OCI-M2 (cell line): ENCODE data around the gene DEPDC1.
"Not testable (repeated sequence)": the region's sequence is repeated elsewhere in the genome, so short reads cannot be mapped to it uniquely, and the experiment has no call there.

Experiments
- DNase-seq: peaks from one replicate; lab custom pipeline; 2025; ENCODE audit not compliant: unreplicated experiment; lab: John Stamatoyannopoulos, UW

The DEPDC1 gene

DNA sequence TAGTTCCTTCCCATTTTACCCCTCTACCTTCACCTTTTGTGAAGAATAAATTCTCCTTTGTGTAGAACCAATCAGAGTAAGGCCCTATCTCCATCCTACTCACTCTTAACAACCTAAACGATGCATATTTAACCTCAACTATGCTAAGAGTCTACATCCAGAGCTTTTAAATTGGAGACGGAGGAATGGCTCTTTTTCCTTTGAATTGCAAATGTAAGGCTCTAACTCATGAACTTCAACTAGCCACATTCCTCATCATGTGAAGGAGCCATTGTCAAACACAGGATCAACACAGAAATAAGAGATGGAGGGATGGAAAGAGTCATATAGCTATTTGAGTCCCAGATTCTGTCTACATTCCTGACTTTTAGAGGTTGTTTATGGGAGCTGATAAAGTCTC lies 18.2 kb downstream of the DEPDC1 start:
- DNase-seq, result no peak

GRCh38 chr1:68476626-68477025 lies 20.3 kb downstream of the DEPDC1 start:
- not testable (repeated sequence) for DNase-seq

DNA sequence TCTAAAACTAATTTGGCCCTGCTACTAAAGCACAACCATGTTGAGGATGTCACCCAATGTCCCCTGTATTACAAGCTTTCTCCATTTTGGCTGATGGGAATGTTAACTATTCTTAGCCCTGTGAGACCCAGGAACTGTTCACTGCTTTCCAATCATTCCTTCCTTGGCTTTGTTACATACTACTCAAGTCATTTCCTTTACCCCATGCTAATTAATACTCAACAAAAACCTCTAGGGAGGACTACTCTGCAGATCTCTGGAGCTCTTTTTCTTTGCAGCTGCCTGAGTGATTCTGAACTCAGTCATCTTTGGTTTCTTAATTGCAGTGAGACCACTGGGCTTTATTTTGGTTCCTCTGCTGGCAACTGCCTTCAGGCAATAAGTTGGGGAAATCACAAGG lies 23.8 kb downstream of the DEPDC1 start:
- no peak for DNase-seq

- no peak for DNase-seq
These were observed 26.4 kb downstream of the DEPDC1 start for GRCh38 chr1:68470388-68470970.

GRCh38 chr1:68464891-68465290 lies 32.0 kb downstream of the DEPDC1 start:
- no peak for DNase-seq

GRCh38 chr1:68460935-68461334 lies 35.9 kb downstream of the DEPDC1 start:
- DNase-seq, result no peak

DNA sequence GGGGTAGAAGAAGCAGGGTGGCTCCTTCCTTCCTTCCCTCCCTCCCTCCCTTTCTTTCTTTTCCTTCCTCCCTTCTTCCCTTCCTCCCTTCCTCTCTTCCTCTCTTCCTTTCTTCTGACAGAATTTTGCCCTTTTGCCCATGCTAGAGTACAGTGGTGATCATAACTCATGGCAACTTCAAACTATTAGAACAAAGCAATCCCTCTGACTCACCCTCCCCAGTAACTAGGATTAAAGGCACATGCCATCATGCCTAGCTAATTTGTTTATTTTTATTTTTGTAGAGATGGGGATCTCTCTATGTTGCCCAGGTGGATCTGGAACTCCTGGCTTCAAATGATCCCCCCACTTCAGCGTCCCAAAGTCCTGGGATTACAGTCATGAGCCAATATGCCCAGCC lies 37.1 kb downstream of the DEPDC1 start:
- DNase-seq, result no peak

DNA sequence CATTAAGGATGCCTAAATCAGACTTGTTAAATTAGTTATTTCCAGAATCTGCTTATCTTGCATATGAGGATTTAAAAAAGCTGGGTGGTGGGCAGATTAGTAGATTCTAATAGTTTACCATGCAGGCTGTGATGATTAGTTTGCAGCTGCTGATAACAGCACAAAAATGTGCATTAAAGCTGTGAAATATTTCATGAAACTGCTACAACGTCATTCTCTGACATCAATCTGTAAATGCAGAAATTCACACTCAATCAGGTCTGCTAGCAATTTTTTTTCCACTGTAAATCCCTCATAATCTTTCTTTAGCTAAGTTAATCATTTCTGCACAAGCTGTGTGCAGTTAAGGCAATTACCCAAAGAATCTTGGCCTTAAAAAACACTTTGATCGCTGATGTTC lies 37.8 kb downstream of the DEPDC1 start:
- DNase-seq, result no peak

DNA sequence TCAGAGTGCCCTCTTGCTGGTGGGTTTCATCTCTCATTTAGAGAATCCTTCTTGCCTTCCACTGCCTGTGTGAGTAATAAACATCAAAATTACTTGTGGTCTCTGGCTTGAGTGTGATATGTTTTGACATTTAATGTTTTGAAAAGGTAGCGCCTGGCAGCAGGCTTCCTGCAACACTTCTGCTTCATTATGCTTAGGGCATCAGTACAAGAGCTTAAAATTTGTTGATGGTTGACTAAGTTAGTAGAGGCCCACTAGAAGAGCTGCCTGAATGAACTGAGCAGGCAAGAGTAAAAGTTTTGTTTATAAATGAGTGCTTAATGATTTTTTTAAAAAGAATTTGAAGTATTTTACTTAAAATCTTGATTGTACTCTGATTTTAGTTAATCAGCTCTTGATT lies 40.7 kb downstream of the DEPDC1 start:
- DNase-seq, result no peak

DNA sequence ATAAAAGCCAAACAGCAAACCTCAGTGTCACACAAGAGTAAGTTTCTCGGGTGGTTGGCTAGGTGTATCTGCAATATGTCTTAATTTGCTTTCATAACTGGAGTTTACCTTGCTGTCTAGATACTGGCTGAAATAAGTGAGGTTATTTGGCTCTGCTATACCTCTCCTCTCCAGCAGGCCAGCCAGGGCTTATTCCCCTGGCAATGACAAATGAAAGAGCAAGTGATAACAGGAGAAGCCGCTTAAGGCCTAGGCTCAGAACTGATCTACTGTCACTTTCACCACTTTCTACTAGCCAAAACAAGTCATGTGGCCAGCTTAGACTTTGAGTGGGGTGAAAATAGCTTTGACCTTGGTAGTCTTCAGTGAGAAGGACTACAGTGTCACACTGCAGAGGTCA lies 42.3 kb downstream of the DEPDC1 start:
- DNase-seq, result no peak

- no peak for DNase-seq
These were observed 43.7 kb downstream of the DEPDC1 start for GRCh38 chr1:68453060-68453670.

- DNase-seq, result no peak
These were observed 47.0 kb downstream of the DEPDC1 start, which contains the start of gene RPE65 for GRCh38 chr1:68449901-68450300. RPE65 (minus strand) TSS chr1:68449954; CDS start chr1:68449905, 49 bp downstream.

GRCh38 chr1:68448365-68448764 lies 48.5 kb downstream of the DEPDC1 start:
- no peak for DNase-seq

- DNase-seq, result no peak
These were observed 51.2 kb downstream of the DEPDC1 start for GRCh38 chr1:68445709-68446108.

DNA sequence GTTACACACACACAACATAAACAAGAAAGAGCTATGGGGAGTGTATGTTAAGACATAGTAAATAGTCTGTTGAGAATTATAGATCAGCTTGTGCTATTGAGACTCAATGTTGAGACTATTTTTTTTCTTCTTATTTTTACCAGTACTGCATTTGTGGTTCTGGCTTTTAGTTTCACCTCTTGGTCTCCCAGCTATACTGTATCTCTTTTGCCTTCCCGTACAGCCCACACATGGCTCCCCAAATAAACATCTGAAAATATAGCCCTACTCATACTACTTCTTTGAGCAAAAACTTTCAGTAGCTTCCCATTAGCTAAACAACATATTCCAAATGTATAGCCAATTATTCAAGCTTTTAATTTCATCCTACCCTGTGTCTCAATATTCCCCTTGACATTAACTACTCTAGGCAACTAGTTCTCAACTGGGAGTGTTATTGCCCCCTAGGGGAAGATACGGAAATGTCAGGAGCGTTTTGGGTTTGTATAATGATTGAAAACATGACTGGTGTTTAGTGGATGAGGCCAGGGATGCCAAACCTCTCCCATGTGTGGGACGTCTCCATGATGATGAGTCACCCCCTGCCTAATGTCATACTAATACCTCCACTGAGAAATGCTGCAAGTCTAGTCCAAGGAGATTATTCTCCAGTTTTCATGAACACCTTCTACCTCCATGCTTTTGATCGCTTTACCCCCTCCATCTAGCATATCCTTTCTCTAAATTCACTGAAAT lies 53.9 kb downstream of the DEPDC1 start:
- DNase-seq, result no peak

GRCh38 chr1:68442006-68442405 lies 54.9 kb downstream of the DEPDC1 start:
- no peak for DNase-seq

GRCh38 chr1:68438310-68438709 lies 58.6 kb downstream of the DEPDC1 start:
- no peak for DNase-seq

DNA sequence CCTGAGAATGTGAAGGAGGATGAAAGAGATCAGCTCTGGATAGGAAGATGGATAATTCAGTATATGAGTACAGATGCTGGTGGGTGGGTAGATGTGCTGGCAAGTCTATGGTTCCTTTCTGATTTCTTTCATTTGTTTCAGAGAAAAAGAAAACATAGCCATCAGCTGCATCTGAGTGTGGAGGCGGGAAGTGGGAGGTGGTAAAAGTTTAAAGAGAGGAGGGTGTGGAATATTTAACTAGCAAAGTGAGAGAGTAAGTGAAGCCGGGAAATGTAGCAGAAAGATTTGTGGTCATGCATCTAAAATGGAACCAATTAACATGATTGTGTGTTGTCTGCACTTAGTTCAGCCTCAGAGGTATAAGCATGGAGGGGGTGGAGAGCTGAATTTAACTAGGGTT lies 63.5 kb downstream of the DEPDC1 start:
- no peak for DNase-seq

GRCh38 chr1:68431076-68431475 lies 65.8 kb downstream of the DEPDC1 start:
- no peak for DNase-seq

DNA sequence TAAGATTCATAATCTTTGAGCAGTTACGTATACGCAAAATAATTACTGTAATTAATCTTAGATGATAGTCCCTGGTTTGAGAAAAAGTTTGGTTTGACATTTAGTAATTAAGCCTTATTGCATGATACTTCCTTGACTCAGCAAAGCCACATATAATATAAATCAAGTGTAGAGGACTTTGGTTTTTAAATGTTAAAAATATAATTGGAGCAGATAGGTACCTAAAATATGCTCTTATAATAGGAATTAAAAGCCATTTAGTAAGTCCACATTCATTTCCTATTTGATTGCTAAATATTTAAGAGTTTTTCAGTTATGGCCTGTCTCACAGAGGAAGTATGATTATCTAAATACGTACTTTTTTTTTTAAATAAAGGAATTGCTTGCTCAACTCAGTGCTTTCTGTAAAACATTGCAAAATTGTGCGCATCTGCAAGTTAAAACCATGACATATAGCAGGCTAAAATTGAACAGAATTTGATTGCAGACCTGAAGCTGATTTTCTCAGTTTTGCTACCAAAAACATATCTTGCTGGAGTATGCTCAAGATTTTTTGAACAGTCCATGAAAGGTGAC lies 67.6 kb downstream of the DEPDC1 start:
- DNase-seq, result no peak

- DNase-seq, result no peak
These were observed 70.3 kb downstream of the DEPDC1 start for GRCh38 chr1:68426594-68426993.
